ENCODE measurements around the gene RASSF5. TPM values are rescaled to one million over a fixed set of nuclear protein-coding genes. Genes with fewer than 3 reads are reported as not detected.

RASSF5 gene
- 1.8 and 2.7 TPM in 2 replicates for total RNA-seq

DNA sequence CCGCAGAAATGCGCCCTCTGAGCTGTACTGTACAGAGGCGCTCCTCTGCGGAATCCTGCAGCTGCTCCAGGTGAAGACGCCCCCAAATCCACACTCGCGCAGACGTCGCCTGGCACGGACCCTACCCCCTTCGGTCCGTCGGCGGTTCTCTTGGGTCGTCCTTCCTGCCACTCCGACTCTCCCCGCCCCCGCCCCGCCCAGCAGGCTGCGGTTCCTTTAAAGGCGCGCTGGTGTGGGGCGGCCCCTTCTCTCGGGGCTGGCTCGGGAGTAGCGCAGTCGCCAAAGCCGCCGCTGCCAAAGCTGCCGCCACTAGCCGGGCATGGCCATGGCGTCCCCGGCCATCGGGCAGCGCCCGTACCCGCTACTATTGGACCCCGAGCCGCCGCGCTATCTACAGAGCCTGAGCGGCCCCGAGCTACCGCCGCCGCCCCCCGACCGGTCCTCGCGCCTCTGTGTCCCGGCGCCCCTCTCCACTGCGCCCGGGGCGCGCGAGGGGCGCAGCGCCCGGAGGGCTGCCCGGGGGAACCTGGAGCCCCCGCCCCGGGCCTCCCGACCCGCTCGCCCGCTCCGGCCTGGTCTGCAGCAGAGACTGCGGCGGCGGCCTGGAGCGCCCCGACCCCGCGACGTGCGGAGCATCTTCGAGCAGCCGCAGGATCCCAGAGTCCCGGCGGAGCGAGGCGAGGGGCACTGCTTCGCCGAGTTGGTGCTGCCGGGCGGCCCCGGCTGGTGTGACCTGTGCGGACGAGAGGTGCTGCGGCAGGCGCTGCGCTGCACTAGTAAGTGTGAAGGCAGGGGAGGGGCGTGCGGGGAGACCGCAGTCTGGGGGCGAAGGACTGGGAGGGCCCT, at the start of gene RASSF5:
Gene RASSF5 (plus strand): TSS at position 248 of the 846 bp plus-strand sequence. CDS start 72 bp downstream, at position 320.

GRCh38 chr1:206469933-206470691, 37.2 kb upstream of the RASSF5 start, which contains the start of gene IKBKE:
Gene IKBKE (plus strand): TSS chr1:206470476. CDS start chr1:206473228, 2,752 bp downstream.

DNA sequence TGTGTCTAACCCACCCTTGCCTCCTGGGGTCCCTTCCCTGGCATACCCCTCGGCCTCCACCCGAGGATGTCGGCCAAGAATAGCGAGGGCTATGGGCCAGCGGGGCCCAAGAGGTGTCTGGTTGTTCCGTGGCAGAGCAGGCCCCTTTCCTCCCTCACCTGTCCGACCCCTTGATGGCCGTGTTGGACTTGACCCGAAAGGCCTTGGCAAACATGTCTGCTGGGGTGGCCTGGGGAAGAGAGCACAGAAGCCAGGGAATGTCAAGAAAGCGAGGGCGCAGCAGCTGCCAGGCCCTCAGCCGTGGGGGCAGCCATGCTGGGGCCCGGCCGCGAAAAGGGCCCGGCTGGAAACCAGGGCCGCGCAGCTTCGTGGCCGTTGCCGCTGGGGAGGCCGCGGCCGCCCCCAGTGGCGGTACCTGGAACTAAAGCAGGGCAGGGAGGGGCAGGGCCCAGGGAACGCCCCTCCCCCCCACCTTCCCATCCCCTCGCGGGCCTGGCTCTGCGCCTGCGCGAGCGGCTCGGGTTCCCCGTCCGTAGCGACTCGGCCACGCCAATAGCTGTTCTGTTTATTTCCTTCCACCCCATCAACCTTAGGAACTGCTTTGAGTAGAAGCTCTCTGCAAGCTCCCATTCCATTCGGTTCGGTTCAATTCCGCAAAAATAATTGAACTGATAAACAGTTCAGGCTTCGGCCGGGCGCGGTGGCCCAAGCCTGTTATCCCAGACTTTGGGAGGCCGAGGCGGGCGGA, 105.0 kb downstream of the RASSF5 start, which contains the start of gene EIF2D:
Gene EIF2D (minus strand): TSS at position 337 of the 748 bp plus-strand sequence. CDS start 123 bp downstream, at position 214.

GRCh38 chr1:206635080-206635977, 128.0 kb downstream of the RASSF5 start, which contains the start of gene DYRK3:
Gene DYRK3 (plus strand): TSS chr1:206635536. CDS start chr1:206635704, 168 bp downstream.

Small RNA genes within 50 kb of the gene (small RNA-seq; reads per million reads assigned to genes)
- 0.14 reads per million for gene MIR6769B

Other genes starting within 250 kb of the RASSF5 start
- 11.8 and 16.4 TPM in 2 replicates for gene IKBKE, start 37.1 kb upstream of the RASSF5 start, total RNA-seq
- gene EIF2D, start 104.9 kb downstream of the RASSF5 start, total RNA-seq, result 51.4 and 59.6 TPM in 2 replicates
- gene DYRK3, start 128.0 kb downstream of the RASSF5 start, total RNA-seq, result 26.5 and 30.5 TPM in 2 replicates
- 26.8 and 29.8 TPM in 2 replicates for gene MAPKAPK2, start 177.4 kb downstream of the RASSF5 start, total RNA-seq